ENCODE data around the gene MYO18B.

Gene MYO18B

DNA sequence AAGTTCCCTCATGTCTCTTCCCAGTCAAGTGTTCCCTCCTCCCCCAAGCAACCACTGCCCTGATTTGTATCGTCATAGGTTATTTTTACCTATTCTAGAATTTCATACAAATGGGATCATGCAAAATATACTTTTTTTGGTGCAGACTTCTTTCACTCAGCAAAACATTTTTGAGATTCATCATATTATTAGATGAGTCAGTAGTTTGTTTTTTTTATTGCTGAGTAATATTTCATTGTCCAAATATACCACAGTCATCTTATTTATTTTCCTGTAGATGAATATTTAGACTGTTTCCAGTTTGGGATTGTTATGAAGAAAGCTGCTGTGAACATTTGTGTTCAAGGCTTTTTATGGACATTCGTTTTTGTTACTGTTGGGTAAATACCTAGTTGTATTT, 301.0 kb downstream of the MYO18B start:
- H3K4me3 ChIP-seq (replicated peaks; ENCODE audit: low read depth, low read length) = no peak overlapping the region
- no peak for DNase-seq (ENCODE audit: extremely low read depth, insufficient read length)
- H3K27me3 ChIP-seq (replicated peaks; ENCODE audit: control insufficient read depth, insufficient read depth, low read length) = no peaks in the 10 kb centered on the region
- H3K36me3 ChIP-seq (ENCODE audit: control insufficient read depth, insufficient read depth, low read length) = no peaks in the 10 kb centered on the region
- TF ChIP-seq, protein P1, sequence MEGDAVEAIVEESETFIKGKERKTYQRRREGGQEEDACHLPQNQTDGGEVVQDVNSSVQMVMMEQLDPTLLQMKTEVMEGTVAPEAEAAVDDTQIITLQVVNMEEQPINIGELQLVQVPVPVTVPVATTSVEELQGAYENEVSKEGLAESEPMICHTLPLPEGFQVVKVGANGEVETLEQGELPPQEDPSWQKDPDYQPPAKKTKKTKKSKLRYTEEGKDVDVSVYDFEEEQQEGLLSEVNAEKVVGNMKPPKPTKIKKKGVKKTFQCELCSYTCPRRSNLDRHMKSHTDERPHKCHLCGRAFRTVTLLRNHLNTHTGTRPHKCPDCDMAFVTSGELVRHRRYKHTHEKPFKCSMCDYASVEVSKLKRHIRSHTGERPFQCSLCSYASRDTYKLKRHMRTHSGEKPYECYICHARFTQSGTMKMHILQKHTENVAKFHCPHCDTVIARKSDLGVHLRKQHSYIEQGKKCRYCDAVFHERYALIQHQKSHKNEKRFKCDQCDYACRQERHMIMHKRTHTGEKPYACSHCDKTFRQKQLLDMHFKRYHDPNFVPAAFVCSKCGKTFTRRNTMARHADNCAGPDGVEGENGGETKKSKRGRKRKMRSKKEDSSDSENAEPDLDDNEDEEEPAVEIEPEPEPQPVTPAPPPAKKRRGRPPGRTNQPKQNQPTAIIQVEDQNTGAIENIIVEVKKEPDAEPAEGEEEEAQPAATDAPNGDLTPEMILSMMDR (IDR thresholded peaks at IDR 0.05; ENCODE audit: insufficient read depth, low read length, poor library complexity, severe bottlenecking) = no peak

DNA sequence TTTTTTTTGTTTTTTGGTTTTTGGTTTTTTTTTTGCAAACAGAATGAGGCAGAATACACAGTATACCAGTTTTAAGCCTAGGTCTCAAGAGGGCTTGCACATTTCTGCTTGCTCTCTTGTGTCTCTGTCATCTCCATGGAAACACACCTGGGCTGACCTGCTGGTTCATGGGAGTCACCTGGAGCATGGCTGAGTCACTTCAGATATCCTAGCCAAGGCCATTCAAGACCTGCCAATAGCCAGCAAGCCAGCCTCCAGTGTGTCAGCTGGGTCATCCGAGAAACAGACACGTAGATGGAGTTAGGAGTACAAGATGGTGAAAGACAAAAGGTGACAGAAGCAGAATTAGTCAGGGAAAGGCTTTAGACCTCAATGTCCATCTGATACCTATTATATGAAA, 303.1 kb downstream of the MYO18B start:
- Histone ChIP-seq H3K27me3 (replicated peaks; ENCODE audit: control insufficient read depth, insufficient read depth, low read length) (no peaks in the 10 kb centered on the region), H3K4me3 (replicated peaks; ENCODE audit: low read depth, low read length) (no peak overlapping the region), H3K36me3 (ENCODE audit: control insufficient read depth, insufficient read depth, low read length) (no peaks in the 10 kb centered on the region)
- no peak for DNase-seq (ENCODE audit: extremely low read depth, insufficient read length)
- TF ChIP-seq, protein P1 (IDR thresholded peaks at IDR 0.05; ENCODE audit: insufficient read depth, low read length, poor library complexity, severe bottlenecking) = no peak

DNA sequence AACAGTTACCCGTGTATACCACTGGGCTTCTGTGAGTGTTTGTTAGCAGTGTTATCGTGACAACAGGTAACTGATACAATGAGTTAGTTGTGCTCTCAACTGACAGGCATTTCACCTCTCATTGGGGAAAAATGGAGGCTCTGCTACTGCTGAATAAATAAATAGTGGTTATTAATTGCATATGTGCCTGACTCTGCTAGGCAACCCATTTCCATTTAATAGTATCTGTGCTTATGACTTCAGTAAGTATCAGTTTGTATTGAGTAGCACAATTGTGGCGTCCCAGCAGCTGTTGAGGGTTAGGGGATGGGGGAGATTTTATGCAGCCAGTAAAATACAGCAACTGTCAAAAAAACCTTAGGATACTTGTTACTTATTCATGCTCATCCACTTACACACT, 303.9 kb downstream of the MYO18B start:
- no peaks in the 10 kb centered on the region for H3K36me3 ChIP-seq (ENCODE audit: control insufficient read depth, insufficient read depth, low read length)
- DNase-seq (ENCODE audit: extremely low read depth, insufficient read length) = no peak
- TF ChIP-seq, protein P1 (IDR thresholded peaks at IDR 0.05; ENCODE audit: insufficient read depth, low read length, poor library complexity, severe bottlenecking) = no peak
- H3K27me3 ChIP-seq (replicated peaks; ENCODE audit: control insufficient read depth, insufficient read depth, low read length) = no peaks in the 10 kb centered on the region
- H3K4me3 ChIP-seq (replicated peaks; ENCODE audit: low read depth, low read length) = no peak overlapping the region

DNA sequence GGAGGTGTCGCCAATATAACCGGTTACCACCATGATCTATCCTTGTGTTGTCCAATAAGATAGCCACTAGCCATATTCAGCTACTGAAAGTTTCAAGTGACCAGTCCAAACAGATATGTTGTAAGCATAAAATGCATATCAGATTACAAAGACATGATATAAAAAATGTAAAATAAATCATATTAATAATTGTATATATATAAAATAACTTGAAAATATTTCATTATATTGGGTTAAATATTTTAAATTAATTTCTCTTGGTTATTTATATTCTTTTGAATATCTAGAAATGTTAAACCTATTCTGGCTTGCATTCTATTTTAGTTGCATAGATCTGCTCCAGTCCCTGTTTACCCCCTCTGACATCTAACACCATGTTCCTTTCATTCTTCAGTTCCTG, 305.5 kb downstream of the MYO18B start:
- no peak for DNase-seq (ENCODE audit: extremely low read depth, insufficient read length)
- Histone ChIP-seq H3K36me3 (ENCODE audit: control insufficient read depth, insufficient read depth, low read length) (no peaks in the 10 kb centered on the region), H3K27me3 (replicated peaks; ENCODE audit: control insufficient read depth, insufficient read depth, low read length) (no peaks in the 10 kb centered on the region), H3K4me3 (replicated peaks; ENCODE audit: low read depth, low read length) (no peak overlapping the region)
- TF ChIP-seq, protein P1 (IDR thresholded peaks at IDR 0.05; ENCODE audit: insufficient read depth, low read length, poor library complexity, severe bottlenecking) = no peak

DNA sequence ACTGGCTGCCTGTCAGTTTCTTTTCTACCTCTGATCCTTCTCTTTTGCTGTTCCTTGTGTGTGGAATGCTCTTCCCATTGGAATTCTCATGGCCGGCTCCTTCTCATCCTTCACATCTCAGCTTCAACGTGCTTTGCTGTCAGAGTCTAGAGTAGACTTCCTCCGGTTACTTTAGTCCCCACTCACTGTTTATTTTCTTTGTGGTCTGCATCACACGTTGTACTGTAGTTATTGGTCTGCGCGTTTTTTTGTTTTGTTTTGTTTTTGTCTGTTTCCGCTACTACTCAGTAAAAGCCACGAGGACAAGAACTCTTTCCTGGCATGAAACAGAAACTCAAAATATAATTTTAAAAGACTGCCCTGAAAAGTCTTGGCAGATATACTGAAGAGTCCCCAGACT, 305.9 kb downstream of the MYO18B start:
- no peaks in the 10 kb centered on the region for H3K27me3 ChIP-seq (replicated peaks; ENCODE audit: control insufficient read depth, insufficient read depth, low read length)
- DNase-seq (ENCODE audit: extremely low read depth, insufficient read length) = no peak
- no peaks in the 10 kb centered on the region for H3K36me3 ChIP-seq (ENCODE audit: control insufficient read depth, insufficient read depth, low read length)
- no peak overlapping the region for H3K4me3 ChIP-seq (replicated peaks; ENCODE audit: low read depth, low read length)
- TF ChIP-seq, protein P1 (IDR thresholded peaks at IDR 0.05; ENCODE audit: insufficient read depth, low read length, poor library complexity, severe bottlenecking) = no peak

DNA sequence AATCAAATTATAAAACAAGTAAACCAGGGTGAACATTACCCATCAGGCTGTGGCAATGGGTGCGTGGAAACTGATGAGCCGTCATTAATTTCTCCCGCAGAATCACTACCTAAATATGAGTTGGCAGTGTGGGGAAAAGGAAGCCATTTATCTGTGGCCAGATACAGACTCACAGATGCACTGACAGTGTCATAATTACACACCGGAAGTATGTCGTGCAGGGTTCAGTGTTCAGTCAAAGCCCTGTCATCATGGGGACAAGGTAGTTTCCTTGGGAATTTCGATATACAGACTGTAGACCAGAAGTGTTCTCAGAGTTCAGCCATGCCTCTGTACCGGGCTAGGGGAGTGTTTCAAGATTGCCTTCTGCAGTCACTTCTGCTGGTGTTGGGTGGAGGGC, 308.1 kb downstream of the MYO18B start:
- Histone ChIP-seq H3K27me3 (replicated peaks; ENCODE audit: control insufficient read depth, insufficient read depth, low read length) (no peaks in the 10 kb centered on the region), H3K4me3 (replicated peaks; ENCODE audit: low read depth, low read length) (no peak overlapping the region), H3K36me3 (ENCODE audit: control insufficient read depth, insufficient read depth, low read length) (no peaks in the 10 kb centered on the region)
- no peak for DNase-seq (ENCODE audit: extremely low read depth, insufficient read length)
- TF ChIP-seq, protein P1 (IDR thresholded peaks at IDR 0.05; ENCODE audit: insufficient read depth, low read length, poor library complexity, severe bottlenecking) = no peak

Measured in GM06990 (cell line).